Measurements from ENCODE around the gene UBASH3B. TPM values are rescaled to one million over a fixed set of nuclear protein-coding genes. Genes with fewer than 3 reads are reported as not detected.
A peak's percentile ranks its signal among the peaks of the same experiment; 100 is the strongest.

UBASH3B gene
- total RNA-seq, 4 donors from 2014 or later, result 2.7 to 16.4 (median 9.7) TPM

- WGBS, 2 donors, result 86 to 90% methylated on average over 1 of the region's 1 CpG
- TF ChIP-seq POLR2A (IDR thresholded peaks at IDR 0.05) (no peak), CTCF (IDR thresholded peaks at IDR 0.05) (no peak)
- H3K4me1 ChIP-seq, result peaks cover 0 to 5% (median under 1%) of the 10 kb centered on the region in 3 donors
- H3K36me3 ChIP-seq, result peaks cover 0 to 17% (median 0%) of the 10 kb centered on the region in 3 donors
- H3K9me3 ChIP-seq, result no peaks in the 10 kb centered on the region
- no peak overlapping the region for H3K4me3 ChIP-seq
- intact Hi-C loops (cut with DNase I), result loop anchor here (5.0 kb wide), 1 partner anchor 55 kb away; no protein-coding TSS in a partner anchor
- no peaks in the 10 kb centered on the region for H3K27me3 ChIP-seq
- DNase-seq, result no peak
- no peak overlapping the region for H3K27ac ChIP-seq
These were observed 142.1 kb downstream of the UBASH3B start for GRCh38 chr11:122797651-122798050.

GRCh38 chr11:122799406-122800105 is 144.0 kb downstream of the UBASH3B start:
- Histone ChIP-seq H3K4me1 (peaks cover 0 to 23% (median 11%) of the 10 kb centered on the region in 3 donors), H3K4me3 (no peak overlapping the region), H3K36me3 (peaks cover 0 to 17% (median 0%) of the 10 kb centered on the region in 3 donors), H3K9me3 (no peaks in the 10 kb centered on the region), H3K27ac (no peak overlapping the region), H3K27me3 (no peaks in the 10 kb centered on the region)
- no peak for DNase-seq
- 68 to 74% methylated on average over 4 of the region's 4 CpGs for WGBS, 2 donors
- intact Hi-C loops (cut with DNase I), result loop anchor here (5.0 kb wide), 1 partner anchor 53 kb away; no protein-coding TSS in a partner anchor
- TF ChIP-seq POLR2A (IDR thresholded peaks at IDR 0.05) (no peak), CTCF (IDR thresholded peaks at IDR 0.05) (no peak)

- Histone ChIP-seq H3K4me3 (no peak overlapping the region), H3K27ac (peak overlapping the region; percentile 75 to 86 (median 82)), H3K27me3 (no peaks in the 10 kb centered on the region), H3K4me1 (peaks cover 0 to 33% (median 14%) of the 10 kb centered on the region in 3 donors), H3K36me3 (peaks cover 0 to 6% (median 0%) of the 10 kb centered on the region in 3 donors), H3K9me3 (no peaks in the 10 kb centered on the region)
- WGBS, 2 donors, result 39 to 69% methylated on average over 5 of the region's 5 CpGs
- no peak for DNase-seq
- intact Hi-C loops (cut with DNase I), result no loop called here
- no peak for TF ChIP-seq CTCF (IDR thresholded peaks at IDR 0.05)
These were observed 147.4 kb downstream of the UBASH3B start for GRCh38 chr11:122802876-122803275.

GRCh38 chr11:122803306-122803705 is 147.8 kb downstream of the UBASH3B start:
- Histone ChIP-seq H3K36me3 (peaks cover 0 to 6% (median 0%) of the 10 kb centered on the region in 3 donors), H3K4me1 (peaks cover under 1 to 37% (median 17%) of the 10 kb centered on the region in 3 donors), H3K27ac (peak overlapping the region; percentile 75 to 86 (median 82)), H3K4me3 (no peak overlapping the region), H3K27me3 (no peaks in the 10 kb centered on the region), H3K9me3 (no peaks in the 10 kb centered on the region)
- TF ChIP-seq CTCF (IDR thresholded peaks at IDR 0.05) (no peak), POLR2A (IDR thresholded peaks at IDR 0.05) (no peak)
- no peak for DNase-seq
- 61 to 79% methylated on average over 2 of the region's 2 CpGs for WGBS, 2 donors
- intact Hi-C loops (cut with DNase I), result no loop called here

- 57 to 59% methylated on average over 5 of the region's 5 CpGs for WGBS, 2 donors
- intact Hi-C loops (cut with DNase I), result no loop called here
- no peak for DNase-seq
- Histone ChIP-seq H3K36me3 (peaks cover 0 to 5% (median 0%) of the 10 kb centered on the region in 3 donors), H3K27ac (peak overlapping the region; percentile 75 to 86 (median 82)), H3K4me1 (peaks cover 4 to 41% (median 17%) of the 10 kb centered on the region in 3 donors), H3K27me3 (no peaks in the 10 kb centered on the region), H3K4me3 (no peak overlapping the region), H3K9me3 (no peaks in the 10 kb centered on the region)
- no peak for TF ChIP-seq CTCF (IDR thresholded peaks at IDR 0.05)
- no peak for TF ChIP-seq POLR2A (IDR thresholded peaks at IDR 0.05)
These were observed 148.2 kb downstream of the UBASH3B start for GRCh38 chr11:122803716-122804115.
